NCI-H1048 (cell line): Measurements from ENCODE around the gene UBE2K.
"Not testable (repeated sequence)": the region's sequence is repeated elsewhere in the genome, so short reads cannot be mapped to it uniquely, and the experiment has no call there.

Experiments used
- DNase-seq: peaks from one replicate; lab custom pipeline; 2025; lab: John Stamatoyannopoulos, UW

The UBE2K gene, protein sequence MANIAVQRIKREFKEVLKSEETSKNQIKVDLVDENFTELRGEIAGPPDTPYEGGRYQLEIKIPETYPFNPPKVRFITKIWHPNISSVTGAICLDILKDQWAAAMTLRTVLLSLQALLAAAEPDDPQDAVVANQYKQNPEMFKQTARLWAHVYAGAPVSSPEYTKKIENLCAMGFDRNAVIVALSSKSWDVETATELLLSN

DNA sequence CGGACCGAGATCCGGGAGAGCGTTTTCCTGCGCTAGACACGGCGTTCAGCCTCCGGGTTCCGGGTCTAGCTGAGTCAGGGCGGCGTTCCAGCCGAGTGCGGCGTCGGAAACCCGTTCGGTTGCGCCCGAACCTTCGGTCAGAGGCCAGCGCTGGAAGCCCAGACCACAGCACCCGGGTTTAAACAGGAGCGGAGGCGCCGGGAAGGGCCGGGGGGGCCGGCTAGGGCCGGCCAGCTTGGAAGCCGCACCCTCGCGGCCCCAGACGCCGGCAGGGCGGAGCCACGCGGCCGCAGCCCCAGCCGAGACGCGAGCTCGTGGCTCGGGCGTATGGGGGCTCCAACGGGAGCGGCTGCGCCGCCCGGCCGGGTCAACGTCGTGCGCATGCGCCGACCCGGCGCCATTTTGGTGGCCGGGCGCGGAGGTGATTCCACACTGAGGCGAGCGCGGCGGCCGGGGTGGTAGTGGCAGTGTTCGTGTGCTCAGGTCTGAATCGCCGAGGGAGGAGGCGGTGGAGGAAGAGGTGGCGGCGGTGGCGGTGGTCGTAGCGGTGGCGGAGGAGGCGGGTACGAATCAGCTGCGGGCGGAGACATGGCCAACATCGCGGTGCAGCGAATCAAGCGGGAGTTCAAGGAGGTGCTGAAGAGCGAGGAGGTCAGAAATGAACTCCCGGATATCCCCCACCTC lies at the start of gene UBE2K:
Gene UBE2K, plus strand, starts transcription at position 397 of the 684 bp plus-strand sequence. Its CDS starts 192 bp downstream, at position 589.
- DNase-seq: peak; percentile 75

DNA sequence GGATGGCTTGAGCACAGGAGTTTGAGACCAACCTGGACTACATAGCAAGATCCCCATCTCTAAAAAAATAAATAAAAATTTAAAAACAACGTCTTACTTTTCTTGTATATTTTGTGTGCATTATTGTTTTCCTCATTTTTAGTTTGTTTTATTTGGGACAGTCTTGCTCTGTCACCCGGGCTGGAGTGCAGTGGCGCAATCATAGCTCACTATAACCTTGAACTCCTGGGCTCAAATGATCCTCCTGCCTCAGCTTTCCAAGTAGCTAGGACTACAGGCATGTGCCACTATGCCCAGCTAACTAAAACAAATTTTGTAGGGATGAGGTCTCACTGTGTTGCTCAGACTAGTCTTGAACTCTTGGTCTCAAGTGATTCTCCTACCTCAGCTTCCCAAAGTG lies 49.7 kb upstream of the UBE2K start:
- DNase-seq: no peak

DNA sequence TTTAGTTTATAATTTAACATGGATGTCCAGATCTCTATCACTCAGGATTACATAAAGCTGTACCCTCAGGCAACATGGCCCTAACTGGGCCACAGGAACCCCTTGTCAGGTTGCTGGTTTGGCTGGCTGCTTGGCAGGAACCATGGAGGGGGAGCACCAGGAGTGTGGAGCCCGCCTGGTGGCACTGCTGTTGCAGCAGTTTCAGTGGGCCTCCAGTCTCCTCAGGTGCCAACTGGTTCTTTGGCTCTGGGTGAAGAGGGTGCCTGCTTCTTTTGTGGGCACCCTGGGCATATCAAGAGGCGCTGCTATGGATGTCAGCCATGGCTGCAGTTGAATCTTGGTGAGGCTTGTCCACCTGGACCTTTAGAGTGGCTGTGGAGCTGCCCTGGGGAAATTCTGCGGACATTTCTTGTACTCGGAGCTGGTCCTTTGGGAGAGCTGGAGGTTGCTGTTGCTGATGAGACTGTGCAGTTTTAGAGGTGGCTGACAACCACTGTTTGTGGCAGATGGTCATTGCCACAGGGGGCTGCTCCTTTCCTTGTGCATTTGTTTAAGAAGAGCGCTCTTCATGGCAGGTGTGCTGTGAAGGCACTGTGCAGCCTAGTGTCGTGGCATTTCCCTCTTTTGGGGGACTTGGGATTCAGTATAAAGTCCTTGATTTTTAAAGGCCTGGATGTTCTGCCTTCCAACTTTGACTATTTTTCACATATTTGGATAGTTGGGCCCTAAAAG lies 48.9 kb upstream of the UBE2K start:
- DNase-seq: no peak

DNA sequence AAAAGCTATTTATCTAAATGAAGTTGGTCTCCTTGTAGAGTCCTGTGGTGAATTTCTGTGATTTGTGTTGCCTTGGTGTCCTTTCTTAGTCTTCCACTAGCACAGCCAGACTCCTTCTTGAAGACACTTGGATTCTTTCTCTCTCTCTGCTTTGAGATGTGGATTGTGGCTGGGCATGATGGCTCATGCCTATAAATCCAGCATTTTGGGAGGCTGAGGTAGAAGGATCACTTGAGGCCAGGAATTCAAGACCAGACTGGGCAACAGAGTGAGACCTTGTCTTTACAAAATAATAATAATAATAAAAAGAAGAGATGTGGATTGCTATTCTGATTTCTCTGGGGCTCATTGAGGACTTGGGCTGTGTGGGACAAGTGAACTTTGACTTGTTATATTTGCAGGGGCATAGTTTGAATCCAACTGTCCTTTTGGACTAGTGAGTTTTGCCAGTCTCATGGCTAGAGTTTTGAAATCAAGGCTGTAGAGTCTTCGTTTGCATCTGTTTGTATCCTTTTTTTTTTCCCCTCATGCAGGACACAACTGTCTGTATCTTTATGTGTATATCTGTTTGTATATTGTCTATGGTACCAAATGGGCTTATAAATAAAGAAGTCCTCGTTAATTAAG lies 48.2 kb upstream of the UBE2K start:
- DNase-seq: no peak

DNA sequence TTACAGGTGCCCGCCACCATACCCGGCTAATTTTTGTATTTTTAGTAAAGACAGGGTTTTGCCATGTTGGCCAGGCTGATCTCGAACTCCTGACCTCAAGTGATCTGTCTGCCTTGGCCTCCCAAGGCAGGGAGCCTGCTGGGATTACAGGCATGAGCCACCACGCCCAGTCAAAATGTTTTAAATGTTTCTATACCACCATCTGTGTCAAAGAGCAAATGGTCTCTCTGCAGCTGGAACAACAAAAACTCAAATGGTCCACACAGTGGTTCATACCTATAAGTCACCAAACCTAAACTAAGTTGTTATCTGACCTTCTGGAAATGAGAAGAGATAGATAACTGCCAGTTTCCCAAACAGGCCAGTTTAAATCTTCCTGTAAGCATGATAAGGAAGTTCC lies 46.4 kb upstream of the UBE2K start:
- DNase-seq: not testable (repeated sequence)

DNA sequence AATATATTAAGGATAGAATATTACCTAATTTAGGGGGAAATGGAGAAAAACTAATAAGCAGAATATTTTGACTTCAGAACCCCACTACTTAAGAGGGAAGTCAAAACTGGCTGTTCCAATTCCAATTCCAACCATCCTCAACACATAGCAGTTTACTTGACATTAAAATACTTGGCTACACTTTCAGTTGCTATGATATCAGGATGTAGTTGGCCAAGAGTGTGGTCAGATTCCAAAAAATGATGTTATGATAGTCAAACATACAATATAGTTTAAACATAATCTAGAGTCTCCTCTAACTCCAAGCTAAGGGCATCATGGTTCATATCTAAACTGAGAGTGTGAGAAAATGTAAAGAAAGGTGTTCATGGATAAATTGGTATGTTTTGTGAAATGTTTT lies 42.7 kb upstream of the UBE2K start:
- DNase-seq: no peak

DNA sequence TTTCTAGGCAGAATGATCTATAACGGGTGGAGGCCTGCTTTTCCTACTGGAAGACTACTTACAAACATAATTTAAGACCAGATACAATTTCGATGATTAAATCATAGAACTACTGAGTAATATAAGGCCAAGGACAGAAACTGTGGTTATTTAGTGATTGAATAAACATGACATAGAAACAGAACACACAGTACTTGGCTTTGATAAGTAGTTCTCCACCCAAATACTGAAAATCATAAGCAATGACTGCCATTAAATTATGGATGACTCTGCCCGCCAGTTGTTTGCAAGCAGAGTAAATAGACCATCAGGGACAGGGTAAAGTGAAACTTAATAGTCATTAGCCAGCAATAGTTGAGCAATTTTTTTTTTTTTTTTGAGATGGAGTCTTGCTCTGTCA lies 42.1 kb upstream of the UBE2K start:
- DNase-seq: no peak

DNA sequence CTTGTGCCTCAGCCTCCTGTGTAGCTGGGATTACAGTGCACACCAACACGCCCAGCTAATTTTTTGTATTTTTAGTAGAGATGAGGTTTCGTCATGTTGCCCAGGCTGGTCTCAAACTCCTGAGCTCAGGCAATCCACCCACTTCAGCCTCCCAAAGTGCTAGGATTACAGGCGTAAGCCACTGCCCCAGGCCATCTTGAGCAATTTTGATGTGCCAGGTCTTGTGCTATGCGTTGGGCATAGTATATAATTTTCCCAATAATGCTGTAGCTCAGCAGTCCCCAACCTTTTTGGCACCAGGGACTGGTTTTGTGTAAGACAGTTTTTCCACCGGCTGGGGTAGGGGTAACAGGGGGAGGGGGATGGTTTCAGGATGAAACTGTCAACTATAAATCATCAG lies 41.3 kb upstream of the UBE2K start:
- DNase-seq: not testable (repeated sequence)

DNA sequence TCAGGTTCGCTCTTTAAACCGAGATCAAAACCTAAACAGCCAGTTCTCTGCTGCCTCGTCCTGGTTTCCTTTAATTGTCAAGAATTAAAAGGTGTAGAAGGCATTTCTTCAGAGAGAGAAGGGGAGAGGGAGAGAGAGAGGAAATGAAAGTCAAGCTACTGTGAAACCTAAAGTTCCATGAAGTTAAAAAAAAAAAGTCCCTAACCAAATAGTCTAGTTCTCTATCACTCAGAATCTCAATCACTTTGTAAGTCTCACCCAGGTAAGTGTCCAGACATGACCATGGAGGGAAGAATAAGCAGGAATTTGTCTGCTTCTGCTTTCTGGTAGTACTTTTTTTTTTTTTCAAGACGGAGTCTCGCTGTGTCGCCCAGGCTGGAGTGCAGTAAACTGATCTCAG lies 40.5 kb upstream of the UBE2K start:
- DNase-seq: no peak

DNA sequence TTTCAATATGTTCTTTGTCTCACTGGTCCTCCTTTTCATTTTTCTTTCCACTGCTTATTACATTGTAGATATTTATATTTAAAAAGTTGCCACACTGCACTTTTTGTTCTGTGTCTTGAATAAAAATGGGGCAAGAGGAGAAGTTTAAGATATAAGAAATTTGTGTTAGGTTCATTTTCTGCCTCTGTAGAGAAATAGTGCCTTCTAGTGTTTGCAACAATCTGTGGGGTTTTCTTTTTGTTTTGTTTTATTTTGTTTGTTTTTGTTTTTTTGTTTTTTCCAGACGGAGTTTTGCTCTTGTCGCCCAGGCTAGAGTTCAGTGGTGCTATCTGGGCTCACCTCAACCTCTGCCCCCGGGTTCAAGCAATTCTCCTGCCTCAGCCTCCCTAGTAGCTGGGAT lies 39.2 kb upstream of the UBE2K start:
- no peak for DNase-seq

DNA sequence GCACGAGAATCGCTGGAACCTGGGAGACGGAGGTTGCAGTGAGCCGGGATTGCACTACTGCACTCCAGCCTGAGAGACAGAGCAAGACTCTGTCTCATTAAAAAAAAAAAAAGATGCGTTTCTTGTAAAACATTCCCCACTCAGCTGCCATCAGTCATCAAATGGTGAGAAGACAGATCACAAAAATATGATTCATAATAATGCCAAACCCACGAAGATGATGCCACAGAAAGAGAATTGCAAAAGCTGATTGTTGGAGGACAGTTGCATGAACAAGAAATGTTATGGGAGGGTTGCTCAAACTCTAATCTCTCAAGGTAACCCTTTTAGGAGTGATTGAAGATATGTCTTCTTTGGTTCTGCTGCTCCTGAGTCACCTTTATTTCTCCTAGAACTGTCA lies 37.9 kb upstream of the UBE2K start:
- DNase-seq: no peak

DNA sequence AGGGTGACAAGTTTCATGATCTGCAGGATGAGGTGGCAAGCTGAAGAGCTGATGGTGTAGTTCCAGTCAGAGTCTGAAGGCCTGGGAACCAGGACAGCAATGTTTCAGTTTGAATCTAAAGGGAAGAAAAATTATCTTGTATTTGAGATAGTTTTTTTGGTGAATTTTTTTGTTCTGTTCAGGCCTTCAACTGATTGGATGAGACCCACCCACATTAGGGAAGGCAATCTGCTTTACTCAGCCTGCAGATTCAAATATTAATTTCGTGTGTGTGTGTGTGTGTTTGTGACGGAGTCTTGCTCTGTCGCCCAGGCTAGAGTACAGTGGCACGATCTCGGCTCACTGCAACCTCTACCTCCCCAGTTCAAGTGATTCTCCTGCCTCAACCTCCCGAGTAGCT lies 37.2 kb upstream of the UBE2K start:
- DNase-seq: no peak

DNA sequence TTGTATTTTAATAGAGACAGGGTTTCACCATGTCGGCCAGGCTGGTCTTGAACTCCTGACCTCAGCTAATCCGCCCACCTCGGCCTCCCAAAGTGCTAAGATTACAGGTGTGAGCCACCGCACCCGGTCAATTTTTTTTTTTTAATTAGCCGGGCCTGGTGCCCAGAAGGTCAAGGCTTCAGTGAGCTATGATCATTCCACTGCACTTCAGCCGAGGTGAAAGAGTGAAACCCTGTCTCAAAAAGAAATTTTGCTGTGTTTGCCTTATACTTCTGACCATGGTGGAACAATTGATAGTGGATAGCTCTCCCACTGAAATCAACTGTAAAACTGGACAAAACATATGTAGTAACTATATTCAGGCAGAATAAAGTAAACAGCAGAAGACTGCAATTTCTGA lies 35.3 kb upstream of the UBE2K start:
- DNase-seq: no peak

DNA sequence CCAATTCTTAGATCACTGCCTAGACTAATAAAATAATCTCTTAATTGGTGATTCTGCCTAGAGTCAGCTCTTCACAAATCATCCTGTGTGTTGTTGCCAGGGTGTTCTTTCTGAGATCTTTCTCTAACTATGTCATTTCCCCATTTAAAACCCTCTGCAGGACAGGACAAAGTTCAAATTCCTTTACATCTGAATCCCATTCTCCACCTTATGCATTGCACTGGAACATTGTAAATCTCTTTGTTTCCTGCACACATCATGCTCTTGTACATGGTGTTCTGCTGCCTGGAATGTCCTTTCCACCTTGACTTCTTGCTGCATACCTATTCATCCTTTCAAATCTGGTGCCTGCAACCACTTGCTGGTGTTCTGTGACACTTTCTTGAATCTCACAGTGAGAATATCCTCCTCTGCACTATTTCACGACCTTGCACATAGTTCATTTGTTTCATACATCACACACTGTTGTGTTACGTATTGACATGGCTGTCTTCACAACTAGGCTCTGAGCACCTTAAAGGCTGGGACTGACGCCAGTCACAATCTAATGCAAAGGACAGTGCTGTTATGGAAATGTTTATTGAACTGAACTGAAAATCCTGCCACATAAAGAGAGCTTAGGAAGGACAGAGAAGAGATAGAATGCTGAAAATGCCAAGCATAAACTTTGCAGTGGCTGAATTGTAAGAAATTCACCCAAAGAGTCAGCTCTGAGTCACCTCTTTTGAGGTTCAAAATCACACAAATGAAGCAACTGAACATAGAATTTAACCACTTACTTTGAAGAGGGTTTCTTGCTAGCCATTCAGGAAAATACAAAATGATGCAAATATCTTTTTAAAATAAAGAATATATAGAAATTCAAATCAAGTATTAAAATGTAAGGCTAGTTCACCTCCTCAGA lies 32.9 kb upstream of the UBE2K start:
- no peak for DNase-seq

DNA sequence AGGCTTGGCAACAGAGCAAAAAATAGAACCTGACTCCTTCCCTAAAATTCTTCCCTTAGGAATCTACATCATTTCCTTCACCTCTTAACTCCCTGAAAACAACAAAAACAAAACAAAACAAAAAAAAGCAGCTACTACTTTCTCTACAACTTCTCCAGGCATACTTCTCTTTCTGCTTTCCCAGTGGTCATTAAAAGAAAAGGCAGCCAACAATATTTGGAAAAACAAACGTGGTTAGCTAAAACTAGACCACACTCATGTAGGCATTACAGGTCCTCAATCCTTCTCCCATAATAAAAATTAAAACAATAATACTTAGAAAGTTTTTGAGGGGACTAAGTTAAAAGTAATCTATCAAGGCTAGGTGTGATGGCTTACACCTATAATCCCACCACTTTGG lies 30.2 kb upstream of the UBE2K start:
- DNase-seq: no peak

DNA sequence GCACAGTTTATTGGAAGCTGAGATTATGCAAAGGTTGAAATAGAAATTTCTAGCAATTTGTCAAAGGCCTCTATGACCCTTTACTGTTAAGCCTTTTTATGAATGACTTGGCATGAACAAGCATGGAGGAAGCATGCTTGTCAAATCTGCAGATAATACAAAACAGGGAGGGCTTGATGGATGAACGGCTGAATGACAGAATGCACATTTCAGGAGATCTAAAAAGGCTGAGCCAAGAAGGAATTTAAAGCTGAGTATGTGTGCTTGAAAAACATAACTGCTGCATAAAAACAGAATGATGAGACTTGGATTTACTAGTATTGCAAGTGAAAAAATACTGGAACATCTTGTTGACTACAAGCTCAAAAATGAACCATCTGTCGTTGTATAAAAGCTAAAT lies 29.0 kb upstream of the UBE2K start:
- no peak for DNase-seq

DNA sequence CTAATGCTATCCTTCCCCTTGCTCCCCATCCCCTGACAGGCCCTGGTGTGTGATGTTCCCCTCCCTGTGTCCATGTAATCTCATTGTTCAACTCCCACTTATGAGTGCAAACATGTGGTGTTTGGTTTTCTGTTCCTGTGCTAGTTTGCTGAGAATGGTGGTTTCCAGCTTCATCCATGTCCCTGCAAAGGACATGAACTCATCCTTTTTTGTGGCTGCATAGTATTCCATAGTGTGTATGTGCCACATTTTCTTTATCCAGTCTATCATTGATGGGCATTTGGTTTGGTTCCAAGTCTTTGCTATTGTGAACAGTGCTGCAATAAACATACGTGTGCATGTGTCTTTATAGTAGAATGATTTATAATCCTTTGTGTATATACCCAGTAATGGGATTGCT lies 27.6 kb upstream of the UBE2K start:
- DNase-seq: not testable (repeated sequence)

DNA sequence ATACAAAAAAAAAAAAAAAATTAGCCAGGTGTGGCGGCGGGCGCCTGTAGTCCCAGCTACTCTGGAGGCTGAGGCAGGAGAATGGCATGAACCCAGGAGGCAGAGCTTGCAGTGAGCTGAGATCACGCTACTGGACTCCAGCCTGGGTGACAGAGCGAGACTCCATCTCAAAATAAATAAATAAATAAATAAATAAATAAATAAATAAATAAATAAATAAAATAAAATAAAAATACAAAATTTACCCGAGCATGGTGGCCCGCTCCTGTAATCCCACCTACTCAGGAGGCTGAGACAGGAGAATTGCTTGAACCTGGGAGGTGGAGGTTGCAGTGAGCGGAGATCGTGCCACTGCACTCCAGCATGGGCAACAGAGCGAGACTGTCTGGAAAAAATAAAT lies 22.3 kb upstream of the UBE2K start:
- DNase-seq: not testable (repeated sequence)

DNA sequence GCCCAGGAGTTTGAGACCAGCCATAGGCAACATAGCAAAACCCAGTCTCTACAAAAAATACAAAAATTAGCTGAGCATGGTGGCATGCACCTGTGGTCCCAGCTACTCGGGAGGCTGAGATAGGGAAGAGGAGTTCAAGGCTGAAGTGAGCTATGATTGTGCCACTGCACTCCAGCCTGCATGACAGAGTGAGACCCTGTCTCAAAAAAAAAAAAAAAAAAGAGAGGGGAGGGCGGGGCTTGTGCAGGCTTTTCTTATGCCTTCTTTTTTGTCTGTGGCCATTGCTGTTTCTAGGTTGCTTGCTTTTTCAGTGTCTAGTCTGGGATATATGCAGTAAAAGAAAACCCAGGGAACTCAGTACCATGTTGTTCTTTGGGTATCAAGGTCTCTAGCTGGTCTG lies 16.9 kb upstream of the UBE2K start:
- DNase-seq: not testable (repeated sequence)

DNA sequence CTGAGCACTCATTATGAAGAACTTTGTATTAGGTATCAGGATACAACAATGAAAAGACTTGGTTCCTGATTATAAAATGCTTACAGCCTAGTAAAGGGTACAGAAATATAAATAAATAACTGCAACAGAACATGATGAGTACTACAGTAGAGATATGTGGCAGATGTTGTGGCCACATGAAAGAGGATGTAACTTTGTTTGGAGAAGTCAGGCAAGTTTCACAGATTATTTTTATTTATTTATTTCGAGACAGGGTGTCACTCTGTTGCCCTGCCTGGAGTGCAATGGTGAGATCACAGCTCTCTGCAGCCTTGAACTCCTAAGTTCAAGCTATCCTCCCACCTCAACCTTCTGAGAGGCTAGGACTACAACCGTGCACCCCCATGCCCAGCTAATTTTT lies 15.8 kb upstream of the UBE2K start:
- no peak for DNase-seq

DNA sequence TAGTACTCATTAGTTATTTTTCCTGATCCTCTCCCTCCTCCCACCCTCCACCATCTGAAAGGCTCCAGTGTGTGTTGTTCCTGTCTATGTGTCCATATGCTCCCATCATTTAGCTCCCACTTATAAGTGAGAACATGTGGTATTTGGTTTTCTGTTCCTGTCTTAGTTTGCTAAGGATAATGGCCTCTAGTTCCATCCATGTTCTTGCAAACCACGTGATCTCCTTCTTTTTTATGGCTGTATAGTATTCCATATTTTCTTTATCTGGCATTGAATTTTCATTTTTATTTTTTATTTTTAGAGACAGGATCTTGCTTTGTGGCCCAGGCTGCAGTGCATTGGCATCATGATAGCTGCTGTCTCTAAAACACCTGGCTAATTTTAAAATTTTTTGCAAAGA lies 11.9 kb upstream of the UBE2K start:
- DNase-seq: no peak

DNA sequence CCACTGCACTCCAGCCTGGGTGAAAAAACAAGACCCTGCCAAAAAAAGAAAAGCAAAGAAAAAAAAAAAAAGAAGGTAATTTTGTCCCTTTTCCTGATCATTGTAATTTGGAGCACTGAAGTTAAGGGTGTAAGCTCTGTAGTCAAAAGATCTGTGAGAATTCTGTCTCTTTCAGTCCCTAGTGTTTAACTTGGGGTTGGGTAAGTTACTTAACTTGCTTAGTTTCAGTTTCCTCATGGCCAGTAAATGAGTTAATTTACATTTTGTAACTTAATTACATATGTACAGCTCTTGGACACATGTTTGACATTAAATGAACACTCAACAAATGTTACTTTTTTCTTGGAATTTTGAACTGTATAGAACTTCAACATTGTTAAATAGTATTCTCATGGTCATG lies 10.9 kb upstream of the UBE2K start:
- DNase-seq: no peak
